HG03520 (cell line): Measurements from ENCODE around the gene DEFB131B.
"Not testable (repeated sequence)": the region's sequence is repeated elsewhere in the genome, so short reads cannot be mapped to it uniquely, and the experiment has no call there.

Experiments
- ATAC-seq: cut with Tn5 transposase; IDR thresholded peaks from one replicate; pipeline ENCODE4 v1.9.1; 2021; ENCODE audit warnings: mild to moderate bottlenecking, moderate library complexity; ENCODE audit not compliant: unreplicated experiment

Gene DEFB131B

DNA sequence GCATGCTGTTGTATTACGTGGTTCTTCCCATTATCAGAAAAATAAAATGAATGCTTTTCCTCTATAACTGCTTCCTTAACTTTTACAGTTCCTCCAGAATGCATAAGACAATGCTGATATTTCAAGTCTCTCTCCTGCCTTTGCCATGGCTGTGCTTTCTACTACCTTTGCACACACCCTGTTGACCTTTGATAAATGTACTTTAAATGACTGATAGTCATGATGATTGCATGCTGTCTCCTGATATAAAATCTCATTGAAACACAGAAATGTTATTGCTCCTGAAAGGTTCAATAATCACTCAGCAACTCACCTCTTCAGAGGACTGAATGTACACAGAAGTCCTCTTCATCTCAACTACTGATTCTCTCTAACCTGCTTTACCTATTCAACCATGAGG lies at the start of gene DEFB131B:
DEFB131B (plus strand) TSS at position 395 of the 400 bp plus-strand sequence; CDS start at position 395, 0 bp downstream.
- not testable (repeated sequence) for ATAC-seq

DNA sequence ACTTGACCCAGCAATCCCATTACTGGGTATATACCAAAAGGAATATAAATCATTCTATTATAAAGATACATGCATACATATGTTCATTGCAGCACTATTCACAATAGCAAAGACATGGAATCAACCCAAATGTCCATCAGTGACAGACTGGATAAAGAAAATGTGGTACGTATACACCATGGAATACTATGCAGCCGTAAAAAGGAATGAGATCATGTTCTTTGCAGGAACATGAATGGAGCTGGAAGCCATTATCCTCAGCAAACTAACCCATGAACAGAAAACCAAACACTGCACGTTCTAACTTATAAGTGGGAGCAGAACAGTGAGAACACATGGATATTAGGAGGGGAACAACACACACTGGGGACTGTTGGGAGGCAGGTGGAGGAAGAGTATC lies 49.0 kb upstream of the DEFB131B start:
- not testable (repeated sequence) for ATAC-seq

DNA sequence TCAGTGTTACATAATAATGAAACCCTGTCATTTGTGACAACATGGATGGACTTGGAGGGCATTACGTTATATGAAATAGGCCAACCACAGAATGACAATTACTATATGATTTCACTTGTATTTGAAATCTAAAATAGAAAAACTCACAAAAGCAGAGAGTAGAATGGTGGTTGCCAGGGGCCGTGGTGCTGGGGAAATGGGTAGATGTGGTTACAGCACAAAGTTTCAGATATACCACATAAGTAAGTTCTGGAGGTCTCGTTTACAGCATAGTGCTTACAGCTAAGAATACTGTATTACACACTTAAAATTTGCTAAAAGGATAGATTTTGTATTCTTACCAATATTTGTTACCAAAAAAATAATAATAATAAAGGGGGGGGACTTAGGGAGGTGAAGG lies 48.6 kb upstream of the DEFB131B start:
- ATAC-seq: not testable (repeated sequence)

GRCh38 chr11:71832811-71833210 lies 45.4 kb upstream of the DEFB131B start, which contains the start of gene DEFB108B:
Gene DEFB108B, plus strand, starts transcription at chr11:71833200. Its CDS starts 0 bp downstream, at chr11:71833200.
- not testable (repeated sequence) for ATAC-seq

DNA sequence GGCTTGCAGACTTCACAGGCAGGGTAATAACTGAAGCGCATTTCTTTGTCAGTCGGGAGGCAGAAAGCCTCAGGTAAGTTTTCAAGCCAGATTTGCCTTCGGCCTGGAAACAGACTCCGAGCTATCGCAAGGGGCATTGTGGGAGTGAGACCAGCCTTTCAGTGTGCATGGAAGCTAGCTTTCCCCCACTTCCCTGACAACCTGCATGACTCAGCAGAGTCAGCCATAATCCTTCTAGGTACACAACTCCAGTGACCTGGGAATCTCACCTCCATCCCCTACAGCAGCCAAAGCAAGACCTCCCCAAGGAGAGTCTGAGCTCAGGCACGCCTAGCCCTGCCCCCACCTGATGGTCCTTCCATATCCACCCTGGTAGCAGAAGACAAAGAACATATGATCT lies 35.5 kb upstream of the DEFB131B start:
- ATAC-seq: not testable (repeated sequence)

DNA sequence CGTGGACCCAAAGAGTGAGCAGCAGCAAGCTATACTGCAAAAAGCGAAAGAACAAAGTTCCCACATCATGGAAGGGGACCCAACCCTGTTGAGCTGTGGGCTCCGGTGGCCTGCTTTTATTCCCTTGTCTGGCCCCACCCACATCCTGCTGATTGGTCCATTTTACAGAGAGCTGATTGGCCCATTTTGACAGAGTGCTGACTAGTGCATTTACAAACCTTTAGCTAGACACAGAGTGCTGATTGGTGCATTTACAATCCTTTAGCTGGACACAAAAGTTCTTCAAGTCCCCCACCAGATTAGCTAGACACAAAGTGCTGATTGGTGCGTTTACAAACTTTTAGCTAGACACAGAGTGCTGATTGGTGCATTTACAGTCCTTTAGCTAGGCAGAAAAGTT lies 34.9 kb upstream of the DEFB131B start:
- not testable (repeated sequence) for ATAC-seq

DNA sequence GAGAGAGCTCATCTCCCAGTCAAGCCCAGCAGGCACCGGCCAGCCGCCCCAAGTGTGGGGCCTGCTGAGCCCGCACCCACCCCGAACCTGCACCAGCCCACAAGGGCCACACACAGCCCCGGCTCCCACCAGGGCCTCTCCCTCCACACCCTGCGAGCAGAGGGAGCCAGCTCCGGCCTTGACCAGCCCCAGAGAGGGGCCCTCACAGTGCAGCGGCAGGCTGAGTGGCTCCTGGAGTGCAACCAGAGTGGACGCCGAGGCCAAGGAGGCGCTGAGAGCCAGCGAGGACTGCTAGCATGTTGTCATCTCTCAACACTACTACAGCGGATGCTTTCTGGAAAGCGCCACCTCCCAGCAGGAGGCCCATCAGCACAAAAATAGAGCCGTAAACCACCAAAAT lies 34.4 kb upstream of the DEFB131B start:
- ATAC-seq: no peak

- ATAC-seq: not testable (repeated sequence)
Observed at GRCh38 chr11:71853895-71854294, 24.4 kb upstream of the DEFB131B start.

- not testable (repeated sequence) for ATAC-seq
Observed at GRCh38 chr11:71855880-71856279, 22.4 kb upstream of the DEFB131B start.

- not testable (repeated sequence) for ATAC-seq
Observed at GRCh38 chr11:71860835-71861234, 17.4 kb upstream of the DEFB131B start.

GRCh38 chr11:71863978-71864627 lies 14.2 kb upstream of the DEFB131B start:
- not testable (repeated sequence) for ATAC-seq

GRCh38 chr11:71867209-71867608 lies 11.0 kb upstream of the DEFB131B start:
- not testable (repeated sequence) for ATAC-seq

- ATAC-seq: not testable (repeated sequence)
Observed at GRCh38 chr11:71869931-71870330, 8.3 kb upstream of the DEFB131B start.

DNA sequence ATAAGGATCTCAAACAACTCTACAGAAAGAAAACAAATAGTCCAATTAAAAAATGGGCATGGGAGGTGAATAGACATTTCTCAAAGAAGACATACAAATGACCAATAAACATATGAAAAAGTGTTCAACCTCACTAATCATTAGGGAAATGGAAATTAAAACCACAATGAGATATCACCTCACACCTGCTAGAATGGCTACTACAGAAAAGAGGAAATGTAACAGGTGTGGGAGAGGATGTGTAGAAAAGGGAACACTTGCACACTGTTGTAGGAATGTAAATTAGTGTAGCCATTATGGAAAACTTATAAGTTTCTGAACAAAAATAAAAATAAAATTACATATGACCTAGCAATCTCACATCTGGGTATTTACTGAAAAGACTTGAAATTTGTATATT lies 7.6 kb upstream of the DEFB131B start:
- ATAC-seq: not testable (repeated sequence)

- not testable (repeated sequence) for ATAC-seq
Observed at GRCh38 chr11:71876262-71876661, 2.0 kb upstream of the DEFB131B start.

GRCh38 chr11:71885806-71886205 lies 7.6 kb downstream of the DEFB131B start:
- ATAC-seq: not testable (repeated sequence)

GRCh38 chr11:71888335-71889010 lies 10.2 kb downstream of the DEFB131B start:
- ATAC-seq: not testable (repeated sequence)

- ATAC-seq: not testable (repeated sequence)
Observed at GRCh38 chr11:71889181-71889872, 11.1 kb downstream of the DEFB131B start.

GRCh38 chr11:71895961-71896360 lies 17.7 kb downstream of the DEFB131B start:
- ATAC-seq: no peak

- not testable (repeated sequence) for ATAC-seq
Observed at GRCh38 chr11:71901137-71901536, 22.9 kb downstream of the DEFB131B start.

- no peak for ATAC-seq
Observed at GRCh38 chr11:71908218-71908617, 30.0 kb downstream of the DEFB131B start.
